GM10248 (cell line): ENCODE results near the gene COL11A1.

Source experiments
- CTCF ChIA-PET: fragments of 300-600 bp; sonication (Branson Sonifier 250); formaldehyde crosslinking; extraction: SDS; loops from one replicate; lab custom pipeline; 2021; ENCODE audit warnings: antibody characterized with exemption; lab: Yijun Ruan, JAX
- POLR2A ChIA-PET: fragments of 350-650 bp; sonication (Branson Sonifier 250); formaldehyde crosslinking; extraction: SDS; loops from one replicate; lab custom pipeline; 2020; ENCODE audit warnings: antibody characterized with exemption; lab: Yijun Ruan, JAX
- DNase-seq: peaks from one replicate; pipeline ENCODE4 v3.0.0; 2012; ENCODE audit errors: extremely low spot score
- CTCF ChIP-seq: IDR thresholded peaks from 2 replicates; pipeline ENCODE4 v1.5.1; 2012; ENCODE audit warnings: mild to moderate bottlenecking, low read depth; ENCODE audit errors: extremely low read depth, missing control alignments, control extremely low read depth

Gene COL11A1

GRCh38 chr1:102977292-102977691 lies 131.0 kb downstream of the COL11A1 start:
- TF ChIP-seq CTCF: no peak
- POLR2A ChIA-PET: no interaction called here
- CTCF ChIA-PET: no interaction called here
- no peak for DNase-seq

- POLR2A ChIA-PET: no interaction called here
- peak; percentile 64 for TF ChIP-seq CTCF
- CTCF ChIA-PET: interaction anchor here (0.7 to 2.3 kb wide), 18 partner anchors 8 to 1450 kb away, joined by 3 to 9 read pairs (median 5); no protein-coding TSS in a partner anchor
- DNase-seq: peak; percentile 44
Measured at GRCh38 chr1:102970496-102971078, 137.7 kb downstream of the COL11A1 start.

GRCh38 chr1:102967786-102968185 lies 140.5 kb downstream of the COL11A1 start:
- no peak for DNase-seq
- POLR2A ChIA-PET: no interaction called here
- no peak for TF ChIP-seq CTCF
- CTCF ChIA-PET: no interaction called here

GRCh38 chr1:102961549-102961948 lies 146.8 kb downstream of the COL11A1 start:
- POLR2A ChIA-PET: no interaction called here

GRCh38 chr1:102954576-102954975 lies 153.7 kb downstream of the COL11A1 start:
- CTCF ChIA-PET: interaction anchor here (2.2 kb wide), 1 partner anchor 16 kb away, joined by 6 read pairs; no protein-coding TSS in a partner anchor
- DNase-seq: no peak
- TF ChIP-seq CTCF: no peak
- POLR2A ChIA-PET: no interaction called here

More at GRCh38 chr1:102961549-102961948, 146.8 kb downstream of the COL11A1 start:
- TF ChIP-seq CTCF: no peak
- DNase-seq: no peak
- CTCF ChIA-PET: interaction anchor here (1.3 kb wide), 2 partner anchors 9 kb away, joined by 5 to 6 read pairs; no protein-coding TSS in a partner anchor

- no peak for DNase-seq
- no peak for TF ChIP-seq CTCF
- CTCF ChIA-PET: no interaction called here
- POLR2A ChIA-PET: no interaction called here
Measured at GRCh38 chr1:102952400-102952799, 155.9 kb downstream of the COL11A1 start.
